Fibroblast of skin of scalp (primary cell): ENCODE results near the gene ECT2L.

Experiments
- DNase-seq: peaks from one replicate; pipeline ENCODE4 v3.0.0-alpha.2; 2013

The ECT2L gene

DNA sequence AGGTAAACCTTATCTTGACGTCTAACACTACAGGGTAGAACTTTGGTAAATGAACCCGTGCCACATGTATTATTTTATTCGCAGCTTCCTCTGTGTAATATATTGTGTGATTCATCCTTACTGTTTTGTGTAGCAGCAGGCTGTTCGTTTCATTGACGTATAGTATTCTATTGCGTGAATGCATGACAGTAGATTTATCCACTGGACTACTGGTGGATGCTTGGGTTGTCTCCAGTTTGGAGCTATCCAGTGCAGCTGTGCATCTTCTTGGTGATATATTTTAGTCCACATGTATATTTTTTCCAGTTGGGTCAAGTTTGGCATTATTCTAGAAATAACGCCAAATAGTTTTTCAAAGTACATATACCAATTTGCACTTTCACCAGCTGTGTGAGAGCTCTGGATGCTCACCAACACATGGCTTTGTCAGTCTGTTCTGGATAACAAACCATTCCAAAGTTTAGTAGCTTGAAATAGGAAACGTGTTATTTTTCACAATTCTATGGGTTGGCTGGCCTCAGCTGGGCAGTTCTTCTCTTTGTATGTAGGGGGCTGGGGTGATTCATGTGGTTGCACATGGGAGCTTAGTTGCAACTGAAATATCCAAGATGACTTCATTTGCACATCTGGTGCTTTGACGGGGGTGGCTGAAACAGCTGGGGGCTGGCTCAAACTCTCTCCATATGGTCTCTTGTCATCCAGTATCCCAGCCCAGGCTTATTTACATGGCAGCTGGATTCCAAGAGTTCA lies 9.3 kb downstream of the ECT2L start:
- DNase-seq = peak; percentile 64

DNA sequence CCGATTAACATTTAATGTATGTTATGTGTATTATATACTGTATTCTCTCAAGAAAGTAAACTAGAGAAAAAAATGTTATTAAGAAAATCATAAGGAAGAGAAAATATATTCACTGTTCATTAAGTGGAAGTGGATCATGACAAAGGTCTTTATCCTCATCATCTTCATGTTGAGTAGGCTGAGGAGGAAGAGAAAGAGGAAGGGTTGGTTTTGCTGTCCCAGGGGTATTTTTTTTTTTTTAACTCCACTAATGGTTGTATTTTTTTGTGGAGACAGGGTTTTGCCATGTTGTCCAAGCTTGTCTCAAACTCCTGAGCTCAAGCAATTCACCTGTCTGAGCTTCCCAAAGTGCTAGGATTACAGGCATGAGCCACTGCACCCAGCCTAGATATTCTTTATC lies 11.0 kb downstream of the ECT2L start:
- no peak for DNase-seq

DNA sequence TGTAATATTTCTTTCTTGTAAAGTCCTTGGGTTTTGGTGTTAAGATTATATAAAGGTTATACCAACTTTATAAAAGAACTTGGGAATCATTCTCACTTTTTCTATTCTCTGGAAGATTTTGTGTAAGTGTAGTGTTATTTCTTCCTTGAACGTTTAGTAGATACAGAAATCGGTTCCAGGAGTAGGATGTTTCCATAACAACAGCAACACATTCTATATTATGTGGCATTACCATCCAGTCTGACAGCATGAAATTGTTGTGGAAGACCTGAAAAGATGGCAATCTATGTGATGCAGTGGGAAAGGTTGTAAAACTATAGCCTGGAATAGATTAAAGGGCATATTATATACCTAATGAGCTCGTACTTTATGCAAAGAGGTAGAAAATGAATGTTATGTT lies 13.8 kb downstream of the ECT2L start:
- DNase-seq = no peak

DNA sequence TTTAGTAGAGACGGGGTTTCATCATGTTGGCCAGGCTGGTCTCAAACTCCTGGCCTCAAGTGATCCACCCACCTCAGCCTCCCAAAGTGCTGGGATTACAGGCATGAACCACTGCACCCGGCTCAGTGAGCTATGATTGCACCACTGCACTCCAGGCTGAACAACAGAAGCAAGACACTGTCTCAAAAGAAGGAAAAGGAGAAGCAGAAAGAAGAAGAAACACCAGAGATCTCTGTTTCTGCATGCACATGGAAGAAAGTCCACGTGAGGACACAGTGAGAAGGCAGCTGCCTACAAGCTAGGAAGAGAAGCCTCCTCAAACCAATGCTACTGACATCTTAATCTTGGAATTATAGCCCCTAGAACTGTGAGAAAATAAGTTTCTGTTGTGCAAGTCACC lies 16.0 kb downstream of the ECT2L start:
- no peak for DNase-seq

DNA sequence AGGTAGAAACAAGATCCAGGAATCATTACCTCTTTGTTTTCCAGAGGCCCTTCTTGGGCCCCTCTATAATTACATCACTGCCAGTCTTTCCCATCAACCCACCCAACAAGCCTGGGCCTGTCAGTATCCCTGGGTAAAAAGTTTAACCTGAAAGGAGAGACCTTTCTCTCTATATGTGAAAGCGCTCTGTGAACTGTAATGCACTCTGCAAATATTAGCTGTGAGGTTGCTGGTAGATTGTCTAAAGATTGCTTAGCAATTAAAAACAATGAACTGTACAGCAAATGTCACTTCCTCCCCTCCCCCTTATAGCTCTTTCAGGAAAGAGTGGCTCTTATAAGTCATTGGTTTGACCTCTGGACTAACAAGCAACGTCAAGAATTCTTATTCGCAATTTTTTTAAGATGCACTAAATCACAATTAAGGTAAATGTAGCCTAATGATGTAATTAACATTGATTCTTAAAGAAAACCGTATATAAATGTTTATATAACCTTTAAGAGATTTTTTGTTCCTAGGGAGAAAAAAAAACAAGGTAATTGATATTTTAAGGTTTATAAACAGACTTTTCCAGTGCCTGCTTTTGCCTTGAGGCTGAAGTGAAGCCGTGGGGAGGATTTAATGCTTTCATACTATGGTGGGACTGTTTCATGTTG lies 18.4 kb downstream of the ECT2L start:
- DNase-seq = no peak

DNA sequence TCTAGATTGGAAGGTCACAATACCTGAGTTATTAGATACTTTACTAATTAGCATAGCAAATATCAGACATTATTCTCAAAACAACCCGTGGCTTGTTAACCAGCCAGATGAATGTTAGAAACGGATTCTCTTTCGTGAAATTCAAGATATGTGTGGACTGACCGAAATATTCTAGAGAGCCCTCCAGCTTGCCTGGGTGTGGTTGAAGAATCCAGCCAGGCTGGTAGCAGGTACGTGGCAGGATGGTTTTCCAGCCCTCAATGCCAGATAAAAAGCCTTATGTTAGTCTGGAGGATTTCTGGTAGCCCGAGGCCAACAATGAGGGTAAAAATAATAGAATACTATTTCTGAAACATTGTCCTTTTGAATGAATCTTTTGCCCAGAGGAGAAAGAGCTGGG lies 19.3 kb downstream of the ECT2L start:
- no peak for DNase-seq

DNA sequence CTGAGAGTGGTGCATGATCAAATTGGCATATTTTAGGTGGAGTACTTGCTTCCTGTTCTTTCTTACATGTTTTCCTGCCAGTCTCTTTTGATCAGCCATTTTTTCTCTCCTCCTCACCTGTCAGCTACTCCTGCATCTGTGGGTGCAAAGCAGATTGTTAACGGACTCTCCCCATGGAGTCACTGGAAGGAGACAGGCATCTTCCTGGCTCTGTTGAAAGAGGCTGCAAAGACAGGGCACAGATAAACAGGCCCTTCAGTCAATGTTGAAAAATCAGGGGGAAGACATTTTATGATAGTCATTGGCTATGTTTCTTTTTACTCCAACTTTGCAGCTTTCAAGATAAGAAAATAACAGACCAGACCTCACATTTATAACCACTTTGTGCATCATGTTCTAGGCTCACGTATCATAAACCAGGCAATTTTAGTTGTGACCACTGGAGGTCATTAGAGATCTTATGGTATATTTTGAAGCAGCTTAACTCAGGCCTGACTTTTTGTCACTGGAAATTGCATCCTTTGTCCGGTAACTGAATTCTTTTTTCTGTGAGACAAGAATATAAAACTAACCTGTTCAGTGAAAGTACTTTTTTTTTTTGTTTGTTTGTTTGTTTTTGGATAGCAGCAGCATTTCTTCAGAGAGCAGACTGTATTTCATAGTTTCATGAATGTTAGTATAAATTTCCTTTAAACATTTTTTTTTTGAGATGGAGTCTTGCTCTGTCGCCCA lies 20.1 kb downstream of the ECT2L start:
- peak; percentile 75 for DNase-seq

DNA sequence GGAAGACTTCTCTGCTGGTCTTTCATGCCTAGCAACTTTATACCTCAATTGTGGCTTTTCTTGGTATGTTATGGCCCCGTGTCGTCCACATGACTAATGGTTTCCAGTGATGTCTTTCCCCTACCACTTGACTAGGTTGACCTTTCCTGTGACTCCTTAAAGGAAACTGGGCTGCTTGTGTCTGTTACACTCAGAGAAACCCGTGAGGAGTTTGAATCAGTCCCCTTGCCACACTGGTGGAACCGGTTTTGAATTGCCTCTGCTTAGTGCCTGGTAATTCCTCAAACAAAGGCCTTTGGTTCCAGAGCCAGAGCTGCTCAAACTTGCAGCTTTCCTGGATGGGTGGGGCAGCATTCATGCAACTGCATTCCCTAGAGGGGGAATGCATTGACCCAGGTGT lies 21.9 kb downstream of the ECT2L start:
- DNase-seq = peak; percentile 73

DNA sequence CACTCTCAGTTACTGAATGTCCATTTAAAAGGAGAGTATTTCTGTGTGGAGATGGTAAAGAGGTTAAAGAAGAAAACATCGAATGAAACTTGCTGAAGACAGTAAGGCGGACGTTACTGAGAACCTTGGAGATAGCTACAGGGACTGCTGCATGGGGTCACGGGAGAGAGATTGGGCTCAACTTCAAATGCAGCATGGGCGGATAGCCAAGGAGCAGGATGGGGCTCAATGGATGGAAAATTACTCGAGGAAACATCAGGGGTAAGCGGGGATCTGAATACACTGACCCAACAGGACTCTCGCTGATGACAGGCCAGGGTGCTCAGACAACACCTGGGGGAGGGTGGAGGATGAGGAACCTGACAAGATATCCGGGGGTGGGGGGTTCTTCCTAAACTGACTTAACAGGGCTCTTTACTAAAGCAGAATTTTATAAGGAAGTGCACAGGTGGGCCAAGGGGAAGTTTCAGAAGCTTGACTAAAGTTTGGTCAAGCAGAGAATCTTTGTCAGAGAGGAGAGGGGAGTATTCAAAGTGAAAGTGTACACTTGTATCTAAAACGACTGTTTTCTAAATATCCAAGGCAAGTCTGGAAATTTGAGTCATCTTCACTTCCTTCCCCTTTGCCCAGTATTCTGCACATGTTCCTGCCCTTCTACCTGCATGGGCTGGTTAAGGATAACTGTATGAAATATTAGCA lies 22.8 kb downstream of the ECT2L start:
- no peak for DNase-seq

DNA sequence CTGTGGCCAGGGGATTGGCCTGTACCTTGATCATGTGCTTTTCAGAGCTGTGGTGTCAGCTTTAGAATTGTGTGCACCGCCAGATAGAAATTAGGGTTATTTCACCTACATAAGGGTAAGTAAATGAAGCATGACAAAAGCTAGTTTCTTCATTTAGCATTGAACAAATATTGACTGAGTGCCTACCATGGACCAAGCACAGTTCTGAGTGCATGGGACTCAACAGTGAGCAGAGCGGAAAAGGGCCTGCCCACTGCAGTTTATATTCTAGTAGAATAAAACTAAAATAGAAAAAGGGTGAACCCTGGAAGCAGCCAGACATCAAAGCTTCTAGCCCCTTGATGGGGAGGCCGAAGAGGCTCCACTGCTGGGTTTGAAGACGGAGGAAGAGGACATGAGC lies 25.6 kb downstream of the ECT2L start:
- DNase-seq = no peak

DNA sequence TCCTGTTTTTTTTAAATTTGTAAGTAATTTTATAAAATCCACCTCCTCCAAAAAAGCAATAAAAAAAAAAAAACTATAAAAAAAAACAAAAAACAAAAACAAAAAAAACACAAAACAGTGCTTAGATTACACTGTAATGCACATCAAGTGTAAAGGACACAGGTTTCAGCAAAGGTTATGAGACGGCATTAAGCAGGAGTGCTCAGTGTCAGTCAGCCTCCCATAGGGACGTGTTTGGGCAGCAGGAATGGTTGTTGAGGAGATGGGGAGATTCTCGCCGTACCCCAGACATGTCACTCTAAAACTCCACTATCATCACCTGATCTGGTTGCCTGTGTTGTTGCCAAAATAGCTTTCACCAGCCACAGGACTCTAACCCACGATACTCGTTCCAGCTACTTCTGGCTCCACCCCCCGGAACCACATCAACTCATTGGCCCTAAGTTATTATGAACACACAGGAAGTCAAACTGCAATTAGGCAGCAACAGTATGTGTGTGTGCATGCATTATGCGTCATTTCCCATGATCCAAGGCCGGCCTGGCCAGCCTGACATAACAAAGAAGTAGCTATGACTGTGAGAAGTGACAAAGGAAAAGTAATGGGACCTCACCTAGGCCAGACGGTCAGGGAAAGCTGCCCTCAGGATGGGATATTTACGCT lies 28.7 kb downstream of the ECT2L start:
- DNase-seq = no peak

DNA sequence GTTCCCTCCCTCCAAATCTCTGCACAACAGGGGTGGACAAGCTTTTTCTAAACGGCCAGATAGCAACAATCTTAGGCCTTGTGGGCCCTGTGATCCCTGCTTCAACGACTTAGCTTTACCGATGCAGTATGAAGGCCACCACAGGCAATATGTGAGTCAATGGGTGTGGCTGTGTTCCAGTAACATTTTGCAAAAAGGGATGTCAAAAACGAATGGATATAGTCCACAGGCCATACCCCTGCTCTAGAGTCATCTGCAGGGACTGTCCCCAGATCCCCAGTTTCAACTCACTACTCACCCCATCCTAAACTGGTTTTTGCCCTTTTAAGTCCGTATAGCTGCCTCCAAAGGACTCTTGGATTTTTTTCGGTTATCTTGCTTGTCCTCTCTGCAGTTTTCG lies 34.4 kb downstream of the ECT2L start:
- DNase-seq = no peak

DNA sequence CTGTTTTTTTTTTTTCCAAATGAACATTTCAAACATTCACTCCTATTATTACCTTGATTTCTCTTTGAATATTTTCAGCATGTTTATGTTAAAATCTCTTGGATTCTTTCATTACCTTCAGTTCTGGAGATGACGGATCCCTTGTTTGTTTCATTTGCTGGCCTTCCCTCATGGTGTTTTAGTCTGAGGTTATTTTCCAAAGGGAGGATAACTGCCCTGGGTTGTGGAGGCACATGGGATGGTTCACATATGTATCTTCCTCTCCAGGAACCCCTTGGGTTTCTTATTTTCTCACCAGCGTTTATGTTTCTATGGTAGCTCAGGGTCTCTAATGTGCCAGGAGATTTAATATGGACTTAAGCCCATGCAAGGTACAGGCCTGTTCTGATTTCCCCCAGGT lies 36.3 kb downstream of the ECT2L start:
- no peak for DNase-seq

DNA sequence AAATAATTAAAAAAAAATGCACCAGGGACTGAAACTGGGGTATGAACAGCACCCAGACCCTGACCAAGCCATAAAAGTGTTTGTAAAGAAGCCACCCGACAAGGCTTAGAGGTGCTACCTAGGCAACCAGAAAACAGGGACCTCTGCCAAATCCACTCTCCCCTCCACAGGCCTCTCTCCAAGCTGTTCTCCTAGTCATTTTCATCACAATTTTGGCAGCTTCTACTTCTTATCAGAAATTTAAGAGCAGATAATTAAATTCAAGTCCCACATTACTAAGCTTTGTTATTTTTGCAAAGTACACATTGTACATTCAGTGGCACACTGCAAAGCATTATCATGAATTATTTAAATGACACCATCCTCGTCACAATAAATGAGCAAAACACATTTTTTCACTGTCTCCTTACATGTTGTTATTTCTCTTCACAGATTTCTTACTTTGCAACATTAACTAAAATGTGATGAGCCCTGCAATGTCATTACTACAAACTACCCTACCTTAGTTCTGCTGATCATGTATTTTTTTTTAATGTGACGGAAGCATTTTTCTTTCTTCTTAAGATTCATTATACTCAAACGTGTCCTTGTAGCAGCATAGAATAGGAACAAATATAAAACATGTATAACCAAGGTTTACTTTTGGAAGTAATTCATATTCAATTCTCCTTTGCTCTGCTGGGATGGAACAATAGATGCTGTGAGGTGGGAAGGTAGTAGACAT lies 38.1 kb downstream of the ECT2L start:
- DNase-seq = no peak

DNA sequence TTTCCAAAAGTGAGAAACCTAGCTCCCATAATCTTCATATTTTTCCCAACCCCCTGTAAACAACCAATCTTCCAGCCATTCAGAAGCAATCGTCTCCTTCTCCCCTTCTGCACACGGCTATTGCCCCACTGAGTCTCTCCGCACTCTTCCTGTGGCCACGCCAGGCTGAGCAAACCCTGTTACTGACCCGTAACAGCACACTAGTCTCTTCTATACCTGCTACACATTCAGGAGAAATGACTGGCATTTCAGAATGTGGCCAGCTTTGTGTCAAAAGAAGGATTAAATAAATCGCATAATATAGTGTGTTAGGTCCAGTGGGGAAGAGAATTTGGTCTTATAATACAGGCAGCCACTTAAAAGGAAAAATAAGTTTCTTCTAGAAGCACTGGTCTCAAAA lies 41.4 kb downstream of the ECT2L start:
- DNase-seq = no peak

DNA sequence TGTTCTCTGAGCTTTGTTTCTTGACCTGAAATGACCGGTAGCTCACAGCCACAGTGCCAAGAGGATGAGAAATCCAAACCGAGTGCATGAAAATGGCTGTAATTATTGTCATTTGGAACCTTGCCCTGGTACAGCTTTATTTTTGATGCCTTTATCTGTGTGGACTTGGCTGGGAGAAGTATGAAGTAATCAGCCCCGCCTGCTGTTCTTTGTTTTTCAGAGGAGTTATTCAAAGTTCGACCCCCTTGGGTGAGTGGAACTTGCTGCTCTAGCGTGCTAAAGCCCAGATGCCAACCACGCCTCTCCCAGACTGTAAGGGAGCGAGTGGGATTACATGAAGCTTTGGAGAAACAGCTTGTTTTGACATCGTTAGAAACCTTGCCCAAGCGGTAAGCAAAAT lies 48.3 kb downstream of the ECT2L start:
- DNase-seq = peak; percentile 56

DNA sequence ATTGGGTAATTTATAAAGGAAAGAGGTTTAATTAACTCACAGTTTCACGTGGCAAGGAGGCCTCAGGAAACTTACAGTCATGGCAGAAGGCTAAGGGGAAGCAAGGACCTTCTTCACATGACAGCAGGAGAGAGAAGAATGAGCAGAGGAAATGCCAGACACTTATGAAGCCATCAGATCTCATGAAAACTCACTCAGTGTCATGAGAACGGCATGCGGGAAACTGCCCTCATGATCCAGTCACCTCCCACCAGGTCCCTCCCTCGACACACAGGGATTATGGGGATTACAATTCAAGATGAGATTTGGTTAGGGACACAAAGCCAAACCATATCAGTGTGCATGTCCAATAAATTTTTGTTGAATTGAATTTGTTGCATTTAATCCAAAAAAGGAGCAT lies 52.0 kb downstream of the ECT2L start:
- peak; percentile 18 for DNase-seq

DNA sequence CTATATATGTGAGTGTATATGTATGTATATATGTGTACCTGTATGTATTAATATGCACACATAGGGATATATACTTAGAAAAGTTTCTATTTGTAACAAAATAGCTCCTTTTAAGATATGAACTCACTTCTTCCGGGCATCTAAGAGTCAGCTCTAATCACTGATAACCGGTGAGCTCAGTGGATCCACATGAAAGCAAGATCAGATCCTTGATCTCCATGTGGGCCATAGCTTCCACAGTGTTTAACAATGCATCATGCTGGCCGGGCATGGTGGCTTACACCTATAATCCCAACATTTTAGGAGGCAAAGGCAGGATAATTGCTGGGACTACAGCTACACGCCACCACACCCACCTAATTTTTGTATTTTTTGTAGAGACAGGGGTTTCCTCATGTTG lies 52.6 kb downstream of the ECT2L start:
- no peak for DNase-seq

DNA sequence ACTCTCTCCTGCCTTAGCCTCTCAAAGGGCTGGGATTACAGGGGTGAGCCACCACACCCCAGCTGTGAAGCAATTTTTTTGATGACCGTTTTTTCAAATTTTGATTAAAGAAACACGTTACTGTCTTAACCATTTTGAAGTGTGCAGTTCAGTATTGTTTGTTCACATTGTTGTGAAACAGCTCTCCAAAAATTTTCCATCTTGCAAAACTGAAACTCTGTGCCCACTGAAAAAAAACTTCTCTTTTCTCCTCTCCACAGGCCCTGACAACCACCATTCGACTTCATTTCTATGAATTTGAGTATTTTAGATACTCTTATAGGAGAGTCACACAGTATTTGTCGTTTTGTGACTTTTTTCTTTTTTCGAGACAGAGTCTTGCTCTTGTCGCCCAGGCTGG lies 53.9 kb downstream of the ECT2L start:
- DNase-seq = no peak

DNA sequence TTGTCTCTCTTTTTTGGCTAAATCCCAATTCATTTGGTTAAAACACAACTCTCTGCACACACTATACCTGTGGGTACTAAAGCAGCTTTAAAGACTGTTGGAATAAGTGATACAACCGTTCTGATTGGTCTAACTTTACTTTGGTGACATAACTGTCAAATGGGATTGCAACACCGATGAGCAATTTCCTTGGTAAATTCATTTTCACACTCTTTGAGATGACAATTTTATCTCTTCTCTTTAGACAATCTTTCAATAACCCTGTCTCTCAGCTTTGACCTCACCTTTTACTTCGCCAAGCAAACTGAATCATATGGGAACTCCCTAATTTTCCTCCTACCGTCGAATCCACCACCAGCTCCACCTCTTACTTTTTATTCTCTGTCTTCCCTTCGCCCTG lies 60.8 kb downstream of the ECT2L start:
- no peak for DNase-seq

DNA sequence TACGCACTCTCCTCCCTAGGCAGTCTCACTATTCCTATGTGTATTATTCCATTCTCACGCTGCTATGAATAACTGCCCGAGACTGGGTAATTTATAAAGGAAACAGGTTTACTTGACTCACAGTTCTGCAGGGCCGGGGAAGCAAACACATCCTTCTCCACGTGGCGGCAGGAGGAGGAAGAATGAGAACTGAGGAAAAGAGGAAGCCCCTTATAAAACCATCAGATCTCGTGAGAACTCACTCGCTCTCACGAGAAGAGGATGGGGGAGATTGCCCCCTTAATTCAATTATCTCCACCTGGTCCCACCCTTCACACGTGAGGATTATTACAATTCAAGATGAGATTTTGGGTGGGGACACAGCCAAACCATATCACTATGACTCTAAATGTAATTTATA lies 61.9 kb downstream of the ECT2L start:
- no peak for DNase-seq

DNA sequence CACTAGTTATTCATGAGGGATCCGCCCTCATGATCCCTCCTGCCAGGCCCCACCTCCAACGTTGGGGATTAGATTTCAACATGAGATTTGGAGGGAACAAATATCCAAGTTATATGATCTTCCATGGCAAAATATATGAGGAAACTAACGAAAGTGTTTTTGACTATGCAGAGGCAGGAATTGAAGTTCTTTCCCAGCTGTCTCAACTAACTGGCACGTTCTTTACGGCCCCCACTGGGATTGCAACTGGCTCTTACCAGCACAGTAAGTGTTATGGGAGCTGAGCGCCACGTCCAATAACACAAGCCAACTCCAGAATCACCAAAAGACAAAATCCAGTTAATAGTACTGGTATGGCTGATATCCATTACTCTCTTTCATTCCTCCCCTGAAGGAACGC lies 66.6 kb downstream of the ECT2L start:
- no peak for DNase-seq
